Choroid plexus epithelial cell (primary cell): Measurements from ENCODE around the gene KRTAP5-1.
"Not testable (repeated sequence)": the region's sequence is repeated elsewhere in the genome, so short reads cannot be mapped to it uniquely, and the experiment has no call there.

ENCODE experiments used
- DNase-seq: peaks from one replicate; pipeline ENCODE4 v3.0.0-alpha.2; 2010; ENCODE audit warnings: low read depth
- H3K4me3 ChIP-seq: 2 replicates; pipeline ENCODE4 v1.5.1; 2011; ENCODE audit warnings: low read depth, mild to moderate bottlenecking, control low read depth, low read length, moderate library complexity
- CTCF ChIP-seq: conservative IDR thresholded peaks from 2 replicates; pipeline ENCODE4 v1.5.1; 2011; ENCODE audit warnings: low read depth, mild to moderate bottlenecking, control low read depth, inconsistent platforms, low read length, moderate library complexity

Gene KRTAP5-1

GRCh38 chr11:1586699-1587098 lies 1.6 kb upstream of the KRTAP5-1 start:
- H3K4me3 ChIP-seq = no peak overlapping the region
- no peak for DNase-seq
- no peak for TF ChIP-seq CTCF

GRCh38 chr11:1582909-1583308 lies 2.2 kb downstream of the KRTAP5-1 start:
- DNase-seq, H3K4me3 ChIP-seq: not testable (repeated sequence)

- TF ChIP-seq CTCF = no peak
- no peak overlapping the region for H3K4me3 ChIP-seq
- no peak for DNase-seq
These were observed 3.1 kb downstream of the KRTAP5-1 start for GRCh38 chr11:1581976-1582375.

- TF ChIP-seq CTCF = no peak
- H3K4me3 ChIP-seq = no peak overlapping the region
- no peak for DNase-seq
These were observed 8.3 kb downstream of the KRTAP5-1 start for GRCh38 chr11:1576825-1577224.

- not testable (repeated sequence) for DNase-seq, H3K4me3 ChIP-seq
These were observed 9.3 kb downstream of the KRTAP5-1 start for GRCh38 chr11:1575756-1576155.

- TF ChIP-seq CTCF = no peak
- H3K4me3 ChIP-seq = no peak overlapping the region
- DNase-seq = no peak
These were observed 10.2 kb downstream of the KRTAP5-1 start for GRCh38 chr11:1574933-1575242.

GRCh38 chr11:1574238-1574932 lies 10.7 kb downstream of the KRTAP5-1 start:
- DNase-seq = peak; percentile 44
- H3K4me3 ChIP-seq = no peak overlapping the region
- peak; percentile 62 for TF ChIP-seq CTCF

- TF ChIP-seq CTCF = no peak
- no peak overlapping the region for H3K4me3 ChIP-seq
- DNase-seq = no peak
These were observed 11.2 kb downstream of the KRTAP5-1 start for GRCh38 chr11:1573903-1574237.
